ENCODE results near the gene F11.
"Not testable (repeated sequence)": the region's sequence is repeated elsewhere in the genome, so short reads cannot be mapped to it uniquely, and the experiment has no call there.

Gene F11

GRCh38 chr4:186258216-186258811 is 7.7 kb upstream of the F11 start:
- H3K9ac ChIP-seq (ENCODE audit: low read length), result no peak overlapping the region
- no peaks in the 10 kb centered on the region for H3K27me3 ChIP-seq (ENCODE audit: control insufficient read depth, insufficient read depth, low read length)
- no peaks in the 10 kb centered on the region for H3K9me3 ChIP-seq (ENCODE audit: control insufficient read depth, low read depth, low read length)
- H3K4me1 ChIP-seq (ENCODE audit: control insufficient read depth, low read depth, low read length), result peaks cover 4% of the 10 kb centered on the region
- no peak overlapping the region for H3K4me3 ChIP-seq (ENCODE audit: low read length)
- no peak overlapping the region for H3K27ac ChIP-seq (ENCODE audit: low read length)
- peaks cover 11% of the 10 kb centered on the region for H3K36me3 ChIP-seq (ENCODE audit: control insufficient read depth, low read depth, low read length)

DNA sequence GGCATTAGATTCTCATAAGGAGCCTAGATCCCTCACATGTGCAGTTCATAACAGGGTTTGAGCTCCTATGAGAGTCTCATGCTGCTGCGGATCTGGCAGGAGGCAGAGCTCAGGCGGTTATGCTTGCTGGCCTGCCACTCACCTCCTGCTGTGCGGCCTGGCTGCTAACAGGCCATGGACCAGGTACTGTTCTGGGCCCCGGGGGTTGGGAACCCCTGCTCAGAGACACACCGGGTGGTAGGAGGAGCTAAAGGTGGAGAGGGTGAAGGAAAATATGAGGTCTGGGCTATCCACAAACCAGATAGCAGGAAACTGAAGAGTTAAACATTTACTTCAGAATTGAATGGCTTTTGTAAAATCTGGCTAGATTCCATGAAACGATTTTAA is 5.9 kb upstream of the F11 start:
- Histone ChIP-seq H3K36me3 (ENCODE audit: control insufficient read depth, low read depth, low read length) (peaks cover 11% of the 10 kb centered on the region), H3K9me3 (ENCODE audit: control insufficient read depth, low read depth, low read length) (no peaks in the 10 kb centered on the region), H3K4me1 (ENCODE audit: control insufficient read depth, low read depth, low read length) (peaks cover 11% of the 10 kb centered on the region), H3K4me3 (ENCODE audit: low read length) (no peak overlapping the region), H3K27me3 (ENCODE audit: control insufficient read depth, insufficient read depth, low read length) (no peaks in the 10 kb centered on the region), H3K27ac (ENCODE audit: low read length) (no peak overlapping the region), H3K9ac (ENCODE audit: low read length) (no peak overlapping the region)

- H3K9ac ChIP-seq (ENCODE audit: low read length), result no peak overlapping the region
- no peak overlapping the region for H3K4me3 ChIP-seq (ENCODE audit: low read length)
- no peaks in the 10 kb centered on the region for H3K9me3 ChIP-seq (ENCODE audit: control insufficient read depth, low read depth, low read length)
- peaks cover 11% of the 10 kb centered on the region for H3K36me3 ChIP-seq (ENCODE audit: control insufficient read depth, low read depth, low read length)
- peaks cover 18% of the 10 kb centered on the region for H3K4me1 ChIP-seq (ENCODE audit: control insufficient read depth, low read depth, low read length)
- no peak overlapping the region for H3K27ac ChIP-seq (ENCODE audit: low read length)
- no peaks in the 10 kb centered on the region for H3K27me3 ChIP-seq (ENCODE audit: control insufficient read depth, insufficient read depth, low read length)
Measured at GRCh38 chr4:186260504-186261448, 5.2 kb upstream of the F11 start.

- Histone ChIP-seq H3K4me3 (ENCODE audit: low read length) (no peak overlapping the region), H3K4me1 (ENCODE audit: control insufficient read depth, low read depth, low read length) (peaks cover 45% of the 10 kb centered on the region), H3K9me3 (ENCODE audit: control insufficient read depth, low read depth, low read length) (no peaks in the 10 kb centered on the region), H3K27ac (ENCODE audit: low read length) (no peak overlapping the region), H3K36me3 (ENCODE audit: control insufficient read depth, low read depth, low read length) (no peaks in the 10 kb centered on the region), H3K9ac (ENCODE audit: low read length) (no peak overlapping the region), H3K27me3 (ENCODE audit: control insufficient read depth, insufficient read depth, low read length) (no peaks in the 10 kb centered on the region)
Measured at GRCh38 chr4:186264660-186265059, 1.3 kb upstream of the F11 start.

DNA sequence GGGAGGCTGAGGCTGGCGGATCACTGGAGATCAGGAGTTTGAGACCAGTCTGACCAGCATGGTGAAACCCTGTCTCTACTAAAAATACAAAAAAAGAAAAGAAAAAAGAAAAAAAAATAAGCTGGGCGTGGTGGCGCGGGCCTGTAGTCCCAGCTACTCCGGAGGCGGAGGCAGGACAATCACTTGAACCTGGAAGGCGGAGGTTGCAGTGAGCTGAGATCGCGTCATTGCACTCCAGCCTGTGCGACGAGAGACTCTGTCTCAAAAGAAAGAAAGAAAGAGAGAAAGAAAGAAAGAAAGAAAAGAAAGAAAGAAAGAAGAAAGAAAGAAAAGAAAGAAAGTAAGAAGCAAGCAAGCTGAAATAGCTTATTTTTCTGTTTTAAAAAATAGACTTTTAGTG is 739 bp upstream of the F11 start:
- not testable (repeated sequence) for H3K9ac ChIP-seq (ENCODE audit: low read length); H3K27me3 ChIP-seq (ENCODE audit: control insufficient read depth, insufficient read depth, low read length); H3K36me3 ChIP-seq (ENCODE audit: control insufficient read depth, low read depth, low read length); H3K9me3 ChIP-seq (ENCODE audit: control insufficient read depth, low read depth, low read length)
- H3K4me1 ChIP-seq (ENCODE audit: control insufficient read depth, low read depth, low read length), result peaks cover 44% of the 10 kb centered on the region
- peak overlapping the region; percentile 0 for H3K27ac ChIP-seq (ENCODE audit: low read length)
- H3K4me3 ChIP-seq (ENCODE audit: low read length), result peak overlapping the region; percentile 49

GRCh38 chr4:186266729-186267456 is 904 bp downstream of the F11 start:
- H3K9ac ChIP-seq (ENCODE audit: low read length), result peak overlapping the region; percentile 52
- H3K4me3 ChIP-seq (ENCODE audit: low read length), result peak overlapping the region; percentile 49
- H3K9me3 ChIP-seq (ENCODE audit: control insufficient read depth, low read depth, low read length), result no peaks in the 10 kb centered on the region
- peak overlapping the region; percentile 65 for H3K27ac ChIP-seq (ENCODE audit: low read length)
- H3K27me3 ChIP-seq (ENCODE audit: control insufficient read depth, insufficient read depth, low read length), result no peaks in the 10 kb centered on the region
- H3K36me3 ChIP-seq (ENCODE audit: control insufficient read depth, low read depth, low read length), result no peaks in the 10 kb centered on the region
- peaks cover 41% of the 10 kb centered on the region for H3K4me1 ChIP-seq (ENCODE audit: control insufficient read depth, low read depth, low read length)

DNA sequence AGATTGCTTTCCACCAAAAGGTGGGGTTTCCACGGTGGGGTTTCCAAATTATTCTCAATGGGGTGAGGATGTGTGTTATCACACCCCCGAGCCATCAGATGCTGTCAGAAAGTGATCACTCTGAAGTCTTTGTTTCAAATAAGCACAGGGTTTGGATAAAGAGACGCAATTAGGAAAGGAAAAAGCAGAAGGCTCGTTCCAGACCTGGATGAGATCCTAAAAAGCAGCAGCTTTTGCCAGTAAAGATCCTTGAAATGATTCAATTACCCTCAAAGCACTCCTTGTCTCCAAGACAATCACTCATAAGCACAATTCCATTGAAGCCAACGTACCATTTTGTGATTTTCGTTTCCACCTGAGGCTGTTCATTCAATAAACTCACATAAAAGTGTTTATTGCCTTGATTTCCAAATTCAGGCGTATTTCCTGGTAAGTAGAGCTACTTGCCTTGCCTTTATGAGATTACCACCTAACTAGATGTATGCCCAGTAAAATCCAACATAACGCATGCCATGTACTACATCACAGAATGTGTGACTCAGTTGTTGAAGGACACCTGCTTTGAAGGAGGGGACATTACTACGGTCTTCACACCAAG is 5.2 kb downstream of the F11 start:
- no peaks in the 10 kb centered on the region for H3K36me3 ChIP-seq (ENCODE audit: control insufficient read depth, low read depth, low read length)
- no peaks in the 10 kb centered on the region for H3K9me3 ChIP-seq (ENCODE audit: control insufficient read depth, low read depth, low read length)
- no peak overlapping the region for H3K4me3 ChIP-seq (ENCODE audit: low read length)
- H3K27ac ChIP-seq (ENCODE audit: low read length), result no peak overlapping the region
- no peak overlapping the region for H3K9ac ChIP-seq (ENCODE audit: low read length)
- H3K4me1 ChIP-seq (ENCODE audit: control insufficient read depth, low read depth, low read length), result peaks cover 23% of the 10 kb centered on the region
- H3K27me3 ChIP-seq (ENCODE audit: control insufficient read depth, insufficient read depth, low read length), result no peaks in the 10 kb centered on the region

DNA sequence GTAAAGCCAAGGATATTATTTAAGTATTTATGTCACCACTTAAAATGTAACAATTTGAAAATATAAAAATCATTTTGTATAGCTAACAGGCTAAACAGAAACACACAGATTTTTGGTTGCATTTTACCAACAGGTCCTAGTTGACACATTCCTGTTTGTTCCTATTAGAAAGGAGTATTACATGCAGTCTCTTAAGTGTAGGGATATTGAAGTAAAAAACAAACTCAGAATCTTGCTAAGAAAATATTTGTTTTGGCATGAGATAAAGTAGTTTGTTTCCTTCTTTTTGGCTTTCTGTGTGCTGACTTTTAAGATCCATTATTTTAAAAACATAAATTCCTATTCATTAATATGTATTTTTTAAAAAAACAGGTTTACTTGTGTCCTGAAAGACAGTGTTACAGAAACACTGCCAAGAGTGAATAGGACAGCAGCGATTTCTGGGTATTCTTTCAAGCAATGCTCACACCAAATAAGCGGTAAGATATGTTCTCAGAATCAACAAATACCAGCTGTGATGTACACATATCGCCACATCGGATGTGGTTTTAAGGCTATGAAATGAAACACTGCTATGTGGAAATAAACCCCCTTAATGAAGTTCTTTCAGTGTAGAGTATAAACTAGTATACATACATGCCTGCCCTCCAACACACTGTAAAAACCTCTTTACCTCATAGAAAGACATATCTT is 6.9 kb downstream of the F11 start:
- Histone ChIP-seq H3K9me3 (ENCODE audit: control insufficient read depth, low read depth, low read length) (no peaks in the 10 kb centered on the region), H3K27ac (ENCODE audit: low read length) (no peak overlapping the region), H3K4me1 (ENCODE audit: control insufficient read depth, low read depth, low read length) (peaks cover 8% of the 10 kb centered on the region), H3K27me3 (ENCODE audit: control insufficient read depth, insufficient read depth, low read length) (no peaks in the 10 kb centered on the region), H3K36me3 (ENCODE audit: control insufficient read depth, low read depth, low read length) (no peaks in the 10 kb centered on the region), H3K9ac (ENCODE audit: low read length) (no peak overlapping the region), H3K4me3 (ENCODE audit: low read length) (no peak overlapping the region)

- not testable (repeated sequence) for H3K9ac ChIP-seq (ENCODE audit: low read length)
Measured at GRCh38 chr4:186273392-186273789, 7.4 kb downstream of the F11 start.

DNA sequence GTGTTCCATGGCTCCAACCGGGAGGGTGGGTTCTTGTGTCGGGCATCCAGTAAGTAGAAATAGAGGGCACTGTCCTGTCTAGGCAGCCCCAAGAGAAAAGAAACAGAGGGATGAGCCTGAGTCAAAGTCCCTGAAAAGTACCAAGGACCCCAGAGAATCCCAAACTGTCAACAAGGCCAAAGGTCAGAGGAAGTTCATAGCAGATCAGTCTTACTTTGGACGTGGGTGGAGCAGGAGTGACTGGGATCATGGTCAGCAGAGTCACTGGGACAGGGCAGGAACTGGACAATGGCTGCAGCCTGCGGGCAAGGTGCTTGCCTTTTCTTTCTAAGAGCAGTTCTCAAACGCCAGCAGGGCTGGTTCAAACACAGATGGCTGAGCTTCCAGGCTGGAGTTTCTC is 17.3 kb downstream of the F11 start:
- Histone ChIP-seq H3K36me3 (ENCODE audit: control insufficient read depth, low read depth, low read length) (no peaks in the 10 kb centered on the region), H3K27me3 (ENCODE audit: control insufficient read depth, insufficient read depth, low read length) (no peaks in the 10 kb centered on the region), H3K27ac (ENCODE audit: low read length) (no peak overlapping the region), H3K4me1 (ENCODE audit: control insufficient read depth, low read depth, low read length) (no peaks in the 10 kb centered on the region), H3K4me3 (ENCODE audit: low read length) (no peak overlapping the region), H3K9ac (ENCODE audit: low read length) (no peak overlapping the region), H3K9me3 (ENCODE audit: control insufficient read depth, low read depth, low read length) (no peaks in the 10 kb centered on the region)

More at GRCh38 chr4:186273392-186273789, 7.4 kb downstream of the F11 start:
- H3K4me1 ChIP-seq (ENCODE audit: control insufficient read depth, low read depth, low read length); H3K36me3 ChIP-seq (ENCODE audit: control insufficient read depth, low read depth, low read length); H3K27me3 ChIP-seq (ENCODE audit: control insufficient read depth, insufficient read depth, low read length); H3K9me3 ChIP-seq (ENCODE audit: control insufficient read depth, low read depth, low read length); H3K27ac ChIP-seq (ENCODE audit: low read length); H3K4me3 ChIP-seq (ENCODE audit: low read length): not testable (repeated sequence)

- H3K27ac ChIP-seq (ENCODE audit: low read length), result no peak overlapping the region
- no peaks in the 10 kb centered on the region for H3K27me3 ChIP-seq (ENCODE audit: control insufficient read depth, insufficient read depth, low read length)
- no peaks in the 10 kb centered on the region for H3K9me3 ChIP-seq (ENCODE audit: control insufficient read depth, low read depth, low read length)
- H3K4me3 ChIP-seq (ENCODE audit: low read length), result no peak overlapping the region
- no peak overlapping the region for H3K9ac ChIP-seq (ENCODE audit: low read length)
- no peaks in the 10 kb centered on the region for H3K4me1 ChIP-seq (ENCODE audit: control insufficient read depth, low read depth, low read length)
- no peaks in the 10 kb centered on the region for H3K36me3 ChIP-seq (ENCODE audit: control insufficient read depth, low read depth, low read length)
Measured at GRCh38 chr4:186285147-186285546, 19.2 kb downstream of the F11 start.
